ENCODE results near the gene SRRM1.
"Not testable (repeated sequence)": the region's sequence is repeated elsewhere in the genome, so short reads cannot be mapped to it uniquely, and the experiment has no call there.

Gene SRRM1

DNA sequence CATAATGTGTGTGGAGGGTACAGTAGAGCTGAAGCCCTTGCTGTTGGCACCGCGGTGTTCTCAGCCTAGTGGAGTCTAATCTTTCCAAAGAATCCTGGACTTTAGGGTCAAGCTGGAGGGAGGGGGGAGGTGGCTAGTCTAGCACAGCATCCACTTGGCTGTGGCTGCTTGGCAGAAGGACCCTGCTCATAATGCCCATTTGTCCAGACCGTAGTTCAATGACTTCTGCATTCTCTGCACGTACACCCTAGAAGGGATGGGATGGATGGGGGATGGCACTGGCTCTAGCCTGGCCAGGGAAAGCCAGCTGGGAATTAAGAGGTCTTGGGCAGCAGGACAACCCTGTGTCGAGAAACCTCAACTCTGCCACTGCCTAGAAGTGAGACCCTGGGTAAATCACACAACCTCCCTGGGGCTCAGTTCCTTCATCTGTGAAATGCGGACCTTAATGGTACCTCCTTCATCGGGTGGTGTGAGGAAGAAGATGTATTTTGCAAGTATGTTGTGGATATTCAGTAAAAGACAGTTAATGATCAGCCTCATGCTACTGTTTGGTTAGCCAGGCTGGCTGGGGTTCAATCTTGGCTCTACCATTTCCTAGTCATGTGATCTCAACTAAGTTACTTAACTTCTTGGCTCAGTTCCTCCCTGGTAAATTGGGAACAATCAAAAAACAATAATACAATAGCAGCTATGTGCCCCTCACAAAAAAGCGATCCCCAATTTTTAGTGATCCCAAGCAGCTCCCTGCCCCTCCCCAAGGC, 75.0 kb downstream of the SRRM1 start:
- H3K27ac ChIP-seq: no peak overlapping the region

DNA sequence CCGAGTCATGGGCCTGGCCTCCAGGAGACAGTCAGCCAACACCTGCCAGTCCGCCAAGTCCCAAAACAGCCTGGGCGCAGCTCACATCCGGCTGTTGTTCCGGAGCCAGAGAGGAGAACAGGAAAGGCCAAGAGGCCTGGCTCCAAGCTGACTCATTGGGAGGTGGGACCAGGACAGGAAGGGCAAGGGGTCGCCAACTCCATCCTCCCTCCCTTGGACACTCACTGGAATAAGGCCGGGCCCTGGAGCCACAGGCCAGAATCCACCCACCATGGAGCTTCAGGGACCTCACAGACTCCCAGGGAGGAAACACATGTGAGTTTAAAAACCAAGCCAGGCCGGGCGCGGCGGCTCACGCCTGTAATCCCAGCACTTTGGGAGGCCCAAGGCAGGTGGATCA, 77.0 kb downstream of the SRRM1 start:
- Histone ChIP-seq H3K9ac (no peak overlapping the region), H3K4me3 (IDR thresholded peaks at IDR 0.05; ENCODE audit: insufficient read depth, low read depth, low read length) (no peak overlapping the region), H3K27me3 (ENCODE audit: insufficient read depth, low read depth) (no peaks in the 10 kb centered on the region), H3K36me3 (ENCODE audit: insufficient read depth) (no peaks in the 10 kb centered on the region), H3K27ac (no peak overlapping the region), H4K20me1 (ENCODE audit: insufficient read depth) (no peaks in the 10 kb centered on the region), H3K4me1 (ENCODE audit: low read depth, poor library complexity, severe bottlenecking) (peaks cover 17% of the 10 kb centered on the region), H3K4me2 (no peak overlapping the region), H2AFZ (ENCODE audit: low read depth) (no peak overlapping the region), H3K79me2 (ENCODE audit: insufficient read depth, low read depth) (no peaks in the 10 kb centered on the region)
- TF ChIP-seq, protein P1, sequence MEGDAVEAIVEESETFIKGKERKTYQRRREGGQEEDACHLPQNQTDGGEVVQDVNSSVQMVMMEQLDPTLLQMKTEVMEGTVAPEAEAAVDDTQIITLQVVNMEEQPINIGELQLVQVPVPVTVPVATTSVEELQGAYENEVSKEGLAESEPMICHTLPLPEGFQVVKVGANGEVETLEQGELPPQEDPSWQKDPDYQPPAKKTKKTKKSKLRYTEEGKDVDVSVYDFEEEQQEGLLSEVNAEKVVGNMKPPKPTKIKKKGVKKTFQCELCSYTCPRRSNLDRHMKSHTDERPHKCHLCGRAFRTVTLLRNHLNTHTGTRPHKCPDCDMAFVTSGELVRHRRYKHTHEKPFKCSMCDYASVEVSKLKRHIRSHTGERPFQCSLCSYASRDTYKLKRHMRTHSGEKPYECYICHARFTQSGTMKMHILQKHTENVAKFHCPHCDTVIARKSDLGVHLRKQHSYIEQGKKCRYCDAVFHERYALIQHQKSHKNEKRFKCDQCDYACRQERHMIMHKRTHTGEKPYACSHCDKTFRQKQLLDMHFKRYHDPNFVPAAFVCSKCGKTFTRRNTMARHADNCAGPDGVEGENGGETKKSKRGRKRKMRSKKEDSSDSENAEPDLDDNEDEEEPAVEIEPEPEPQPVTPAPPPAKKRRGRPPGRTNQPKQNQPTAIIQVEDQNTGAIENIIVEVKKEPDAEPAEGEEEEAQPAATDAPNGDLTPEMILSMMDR (conservative IDR thresholded peaks at IDR 0.05; ENCODE audit: low read depth, low read length): no peak

More for the DNA sequence above, 75.0 kb downstream of the SRRM1 start:
- H3K36me3 ChIP-seq (ENCODE audit: insufficient read depth): no peaks in the 10 kb centered on the region
- no peaks in the 10 kb centered on the region for H3K27me3 ChIP-seq (ENCODE audit: insufficient read depth, low read depth)
- H2AFZ ChIP-seq (ENCODE audit: low read depth): no peak overlapping the region
- H4K20me1 ChIP-seq (ENCODE audit: insufficient read depth): no peaks in the 10 kb centered on the region
- H3K4me3 ChIP-seq (IDR thresholded peaks at IDR 0.05; ENCODE audit: insufficient read depth, low read depth, low read length): no peak overlapping the region
- H3K4me2 ChIP-seq: no peak overlapping the region
- TF ChIP-seq, protein P1 (conservative IDR thresholded peaks at IDR 0.05; ENCODE audit: low read depth, low read length): no peak
- no peak overlapping the region for H3K9ac ChIP-seq
- H3K4me1 ChIP-seq (ENCODE audit: low read depth, poor library complexity, severe bottlenecking): peaks cover 10% of the 10 kb centered on the region
- no peaks in the 10 kb centered on the region for H3K79me2 ChIP-seq (ENCODE audit: insufficient read depth, low read depth)

DNA sequence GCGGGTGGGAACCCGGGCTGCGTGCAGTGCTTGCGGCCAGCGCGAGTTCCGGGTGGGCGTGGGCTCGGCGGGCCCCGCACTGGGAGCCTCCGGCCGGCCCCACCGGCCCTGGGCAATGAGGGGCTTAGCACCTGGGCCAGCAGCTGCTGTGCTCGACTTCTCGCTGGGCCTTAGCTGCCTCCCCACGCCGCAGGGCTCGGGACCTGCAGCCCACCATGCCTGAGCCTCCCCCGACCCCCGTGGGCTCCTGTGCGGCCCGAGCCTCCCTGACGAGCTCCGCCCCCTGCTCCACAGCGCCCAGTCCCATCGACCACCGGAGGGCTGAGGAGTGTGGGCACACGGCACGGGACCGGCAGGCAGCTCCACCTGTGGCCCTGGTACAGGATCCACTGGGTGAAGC, 78.4 kb downstream of the SRRM1 start:
- H2AFZ ChIP-seq (ENCODE audit: low read depth): no peak overlapping the region
- H3K27me3 ChIP-seq (ENCODE audit: insufficient read depth, low read depth): no peaks in the 10 kb centered on the region
- H4K20me1 ChIP-seq (ENCODE audit: insufficient read depth): no peaks in the 10 kb centered on the region
- H3K27ac ChIP-seq: no peak overlapping the region
- TF ChIP-seq, protein P1 (conservative IDR thresholded peaks at IDR 0.05; ENCODE audit: low read depth, low read length): no peak
- no peaks in the 10 kb centered on the region for H3K36me3 ChIP-seq (ENCODE audit: insufficient read depth)
- no peaks in the 10 kb centered on the region for H3K79me2 ChIP-seq (ENCODE audit: insufficient read depth, low read depth)
- H3K4me2 ChIP-seq: no peak overlapping the region
- H3K4me1 ChIP-seq (ENCODE audit: low read depth, poor library complexity, severe bottlenecking): peaks cover 22% of the 10 kb centered on the region
- no peak overlapping the region for H3K9ac ChIP-seq
- H3K4me3 ChIP-seq (IDR thresholded peaks at IDR 0.05; ENCODE audit: insufficient read depth, low read depth, low read length): no peak overlapping the region

DNA sequence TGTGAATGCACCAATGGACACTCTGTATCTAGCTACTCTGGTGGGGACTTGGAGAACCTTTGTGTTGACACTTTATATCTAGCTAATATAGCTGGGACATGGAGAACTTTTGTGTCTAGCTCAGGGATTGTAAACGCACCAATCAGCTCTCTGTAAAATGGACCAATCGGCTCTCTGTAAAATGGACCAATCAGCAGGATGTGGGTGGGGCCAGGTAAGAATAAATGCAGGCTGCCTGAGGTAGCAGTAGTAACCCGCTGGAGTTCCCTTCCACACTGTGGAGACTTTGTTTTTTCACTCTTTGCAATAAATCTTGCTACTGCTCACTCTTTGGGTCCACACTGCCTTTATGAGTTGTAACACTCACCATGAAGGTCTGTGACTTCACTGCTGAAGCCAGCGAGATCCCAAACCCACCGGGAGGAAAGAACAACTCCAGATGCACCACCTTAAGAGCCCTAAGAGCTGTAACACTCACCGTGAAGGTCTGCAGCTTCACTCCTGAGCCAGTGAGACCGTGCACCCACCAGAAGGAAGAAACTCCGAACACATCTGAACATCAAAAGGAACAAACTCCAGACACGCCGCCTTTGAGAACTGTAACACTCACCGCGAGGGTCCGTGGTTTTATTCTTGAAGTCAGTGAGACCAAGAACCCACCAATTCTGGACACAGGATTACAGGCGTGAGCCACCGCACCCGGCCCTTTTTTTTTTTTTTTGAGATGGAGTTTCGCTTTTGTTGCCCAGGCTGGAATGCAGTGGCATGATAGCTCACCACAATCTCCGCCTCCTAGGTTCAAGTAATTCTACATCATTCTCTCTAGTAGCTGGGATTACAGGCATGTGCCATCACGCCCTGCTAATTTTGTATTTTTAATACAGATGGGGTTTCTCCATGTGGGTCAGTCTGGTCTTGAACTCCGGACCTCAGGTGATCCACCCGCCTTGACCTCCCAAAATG, 79.3 kb downstream of the SRRM1 start:
- H3K4me3 ChIP-seq (IDR thresholded peaks at IDR 0.05; ENCODE audit: insufficient read depth, low read depth, low read length); H3K27me3 ChIP-seq (ENCODE audit: insufficient read depth, low read depth): not testable (repeated sequence)
- peak overlapping the region; percentile 18; the same call in 1 of the 2 replicates for H2AFZ ChIP-seq (ENCODE audit: low read depth)

More for the DNA sequence above, 79.3 kb downstream of the SRRM1 start:
- Histone ChIP-seq H3K4me2 (peak overlapping the region; percentile 8; the same call in 1 of the 2 replicates), H3K27ac (peak overlapping the region; percentile 47; the same call in 1 of the 2 replicates), H3K4me1 (ENCODE audit: low read depth, poor library complexity, severe bottlenecking) (peaks cover 30% of the 10 kb centered on the region)
- H3K36me3 ChIP-seq (ENCODE audit: insufficient read depth); H3K79me2 ChIP-seq (ENCODE audit: insufficient read depth, low read depth); H3K9ac ChIP-seq; H4K20me1 ChIP-seq (ENCODE audit: insufficient read depth): not testable (repeated sequence)
